OCI-LY7 (cell line): ENCODE measurements around the gene HRH1. TPM values are rescaled to one million over a fixed set of nuclear protein-coding genes. Genes with fewer than 3 reads are reported as not detected.

ENCODE experiments used
- BruUV-seq: library from RNA; stranded (reverse); fragments of 400-500 nt; replicated peaks from 2 replicates; lab custom pipeline; 2021; lab: Mats Ljungman, UMichigan
- CTCF ChIA-PET: fragments of 300-600 bp; sonication (Branson Sonifier 250); formaldehyde crosslinking; loops from one replicate; lab custom pipeline; 2022; ENCODE audit warnings: antibody characterized with exemption; ENCODE audit not compliant: unreplicated experiment; lab: Charles Lee
- POLR2A ChIA-PET: fragments of 300-600 bp; sonication (Branson Sonifier 250); formaldehyde crosslinking; loops from one replicate; lab custom pipeline; 2022; ENCODE audit warnings: antibody characterized with exemption; lab: Charles Lee
- DNase-seq: peaks from one replicate; pipeline ENCODE4 v3.0.0-alpha.2; 2015; ENCODE audit warnings: low spot score
- H2AFZ ChIP-seq: fragments of 200-600 bp; sonication (generic), shearing (Covaris generic); 2 replicates; pipeline ENCODE4 v1.6.1; 2014; ENCODE audit warnings: mild to moderate bottlenecking, antibody characterized with exemption, low read length, moderate library complexity
- H3K27ac ChIP-seq: fragments of 200-600 bp; sonication (generic); 2 replicates; pipeline ENCODE4 v1.5.1; 2014; ENCODE audit warnings: mixed run types, low read depth, mild to moderate bottlenecking, moderate library complexity, low read length, inconsistent platforms; ENCODE audit not compliant: poor library complexity, severe bottlenecking
- H3K36me3 ChIP-seq: fragments of 200-600 bp; sonication (generic); 2 replicates; pipeline ENCODE4 v1.6.1; 2014; ENCODE audit warnings: mild to moderate bottlenecking, antibody characterized with exemption, low read length, moderate library complexity, mixed read lengths; ENCODE audit not compliant: insufficient read depth
- H3K4me1 ChIP-seq: fragments of 200-600 bp; sonication (generic); 2 replicates; pipeline ENCODE4 v1.5.1; 2014; ENCODE audit warnings: mild to moderate bottlenecking, low read length; ENCODE audit not compliant: insufficient read depth, poor library complexity, severe bottlenecking
- H3K4me2 ChIP-seq: fragments of 200-600 bp; sonication (generic); 2 replicates; pipeline ENCODE4 v1.6.1; 2014; ENCODE audit warnings: mild to moderate bottlenecking, low read length
- H3K4me3 ChIP-seq: fragments of 200-600 bp; sonication (generic); 2 replicates; pipeline ENCODE4 v1.5.1; 2014; ENCODE audit warnings: mild to moderate bottlenecking, low read depth, low read length; ENCODE audit not compliant: poor library complexity, severe bottlenecking
- H3K79me2 ChIP-seq: fragments of 200-600 bp; sonication (generic); 2 replicates; pipeline ENCODE4 v1.6.1; 2016; ENCODE audit warnings: low read depth, mild to moderate bottlenecking, low read length, moderate library complexity, mixed read lengths; ENCODE audit not compliant: insufficient read depth
- H3K9me2 ChIP-seq: fragments of 200-600 bp; sonication (generic); 2 replicates; pipeline ENCODE4 v1.6.1; 2016; ENCODE audit warnings: mild to moderate bottlenecking, low read length, mixed read lengths; ENCODE audit not compliant: insufficient read depth
- H3K9me3 ChIP-seq: fragments of 200-600 bp; sonication (generic); 2 replicates; pipeline ENCODE4 v1.6.1; 2014; ENCODE audit warnings: mild to moderate bottlenecking, mixed run types, low read length, mixed read lengths
- H4K20me1 ChIP-seq: fragments of 200-600 bp; sonication (generic); 2 replicates; pipeline ENCODE4 v1.6.1; 2014; ENCODE audit warnings: mild to moderate bottlenecking, antibody characterized with exemption, low read length, moderate library complexity, mixed read lengths; ENCODE audit not compliant: insufficient read depth
- CTCF ChIP-seq: fragments of 200-600 bp; sonication (generic); conservative IDR thresholded peaks from 2 replicates; pipeline ENCODE4 v1.5.1; 2014; ENCODE audit warnings: mild to moderate bottlenecking, antibody characterized with exemption, low read length, moderate library complexity, mixed read lengths
- EZH2phosphoT487 ChIP-seq: fragments of 200-600 bp; sonication (generic); IDR thresholded peaks from 2 replicates; pipeline ENCODE4 v1.6.1; 2018; ENCODE audit warnings: low read depth, borderline replicate concordance, mild to moderate bottlenecking, mixed run types, antibody characterized with exemption, low read length, moderate library complexity, mixed read lengths
- intact Hi-C: fragments of 100-400 bp; cut with micrococcal nuclease; formaldehyde crosslinking; loops from one replicate; pipeline ENCODE4 v1.10.0; 2022; ENCODE audit not compliant: unreplicated experiment
- total RNA-seq, 2 experiments: library from RNA; depleted of rRNA in 1 of 2; stranded (reverse); fragments of >200 nt in 1 of 2; shearing (Covaris generic) in 1 of 2; gene quantifications; 2 replicates each; pipeline ENCODE4 v1.2.3, GENCODE V29; 2014 to 2022

Gene HRH1
- total RNA-seq, 2 experiments from 2014 or later: not detected

GRCh38 chr3:11288021-11288491, 133.8 kb downstream of the HRH1 start:
- H3K4me3 ChIP-seq: no peak overlapping the region
- H3K27ac ChIP-seq: no peak overlapping the region
- no peak overlapping the region for H3K4me2 ChIP-seq
- ChIA-PET CTCF (interaction anchor here (0.5 to 0.8 kb wide), 2 partner anchors 9 to 557 kb away, joined by 3 read pairs; no protein-coding TSS in a partner anchor), POLR2A (interaction anchor here (0.6 to 1.3 kb wide), 5 partner anchors 9 to 75 kb away, joined by 3 to 5 read pairs (median 3); partner anchors contain the start of gene ATG7)
- TF ChIP-seq CTCF (no peak), EZH2phosphoT487 (no peak)
- no peaks in the 10 kb centered on the region for H3K79me2 ChIP-seq
- peaks cover 12% of the 10 kb centered on the region; the same call in 1 of the 2 replicates for H3K36me3 ChIP-seq
- intact Hi-C loops: no loop called here
- BruUV-seq: no TSS peak
- H4K20me1 ChIP-seq: no peaks in the 10 kb centered on the region; the same call in 1 of the 2 replicates
- no peak for DNase-seq
- H2AFZ ChIP-seq: no peak overlapping the region
- no peaks in the 10 kb centered on the region for H3K9me3 ChIP-seq
- peaks cover 24% of the 10 kb centered on the region for H3K4me1 ChIP-seq
- no peaks in the 10 kb centered on the region for H3K9me2 ChIP-seq

GRCh38 chr3:11288786-11289637, 134.7 kb downstream of the HRH1 start:
- Histone ChIP-seq H3K36me3 (peaks cover 12% of the 10 kb centered on the region; the same call in 1 of the 2 replicates), H3K4me1 (peaks cover 24% of the 10 kb centered on the region), H3K4me3 (no peak overlapping the region), H3K79me2 (no peaks in the 10 kb centered on the region), H3K9me2 (no peaks in the 10 kb centered on the region), H3K27ac (no peak overlapping the region), H3K9me3 (no peaks in the 10 kb centered on the region), H3K4me2 (peak overlapping the region; percentile 33), H4K20me1 (no peaks in the 10 kb centered on the region; the same call in 1 of the 2 replicates), H2AFZ (0 out of 2 replicates have a peak overlapping the region, but pooled peaks have one; percentile 2)
- no peak for TF ChIP-seq EZH2phosphoT487
- TF ChIP-seq CTCF: no peak
- no TSS peak for BruUV-seq
- DNase-seq: no peak
- CTCF ChIA-PET: interaction anchor here (0.8 kb wide), 1 partner anchor 8 kb away, joined by 3 read pairs; no protein-coding TSS in a partner anchor
- intact Hi-C loops: no loop called here
- POLR2A ChIA-PET: interaction anchor here (1.3 kb wide), 1 partner anchor 16 kb away, joined by 5 read pairs; no protein-coding TSS in a partner anchor
